ENCODE measurements around the gene OIT3. TPM values are rescaled to one million over a fixed set of nuclear protein-coding genes. Genes with fewer than 3 reads are reported as not detected.

OIT3 gene
- total and polyA plus RNA-seq, 2 of the 8 experiments (the other 6 are each of a cell fraction or from before 2014, with no cell fraction given), result not detected

- Histone ChIP-seq H3K23me2 (ENCODE audit: low read depth, low read length) (no peaks in the 10 kb centered on the region), H2AFZ (ENCODE audit: low read length) (no peak overlapping the region), H3K4me3 (ENCODE audit: extremely low read depth in 1 of 4, insufficient read depth in 2 of 4, low read depth in 3 of 4, low read length in 4 of 4) (no peak overlapping the region), H3K79me1 (ENCODE audit: low read depth, low read length) (no peaks in the 10 kb centered on the region), H3K56ac (replicated peaks; ENCODE audit: insufficient read length, low read depth, low read length) (no peak overlapping the region), H3K4me1 (replicated peaks in 1 of 4; ENCODE audit: control insufficient read depth in 3 of 4, insufficient read depth in 4 of 4, low read length in 3 of 4) (peaks cover 0 to 6% (median 0%) of the 10 kb centered on the region in 4 experiments; a peak in 1 of 7 replicates), H3K23ac (ENCODE audit: insufficient read length) (no peak overlapping the region), H3K27ac (ENCODE audit: low read depth, low read length) (no peak overlapping the region), H4K91ac (replicated peaks; ENCODE audit: insufficient read length, low read length) (no peak overlapping the region), H3K14ac (ENCODE audit: insufficient read length) (no peak overlapping the region), H3K9ac (replicated peaks in 1 of 4; ENCODE audit: extremely low read depth in 1 of 4, low read depth in 3 of 4, low read length in 3 of 4) (no peak overlapping the region), H3K9me3 (ENCODE audit: insufficient read depth in 2 of 2, low read depth in 1 of 2, low read length in 1 of 2) (no peaks in the 10 kb centered on the region), H2BK20ac (ENCODE audit: low read length) (no peak overlapping the region), H2AK5ac (ENCODE audit: low read depth, low read length) (no peak overlapping the region), H3K36me3 (ENCODE audit: control insufficient read depth in 2 of 4, insufficient read depth in 4 of 4, low read length in 3 of 4) (no peaks in the 10 kb centered on the region), H3K27me3 (replicated peaks in 1 of 4; ENCODE audit: control insufficient read depth in 3 of 4, extremely low read depth in 1 of 4, insufficient read depth in 3 of 4, low read length in 3 of 4) (no peaks in the 10 kb centered on the region), H2BK12ac (ENCODE audit: low read depth, low read length) (no peak overlapping the region), H3K4ac (replicated peaks; ENCODE audit: insufficient read length, low read depth, low read length) (no peak overlapping the region), H3K4me2 (ENCODE audit: insufficient read depth in 1 of 2, low read depth in 2 of 2, low read length in 2 of 2) (no peak overlapping the region), H4K20me1 (replicated peaks in 1 of 2; ENCODE audit: control insufficient read depth in 1 of 2, insufficient read depth in 2 of 2, low read length in 2 of 2) (no peaks in the 10 kb centered on the region), H4K5ac (ENCODE audit: insufficient read length, low read depth, low read length) (no peak overlapping the region), H3K18ac (ENCODE audit: extremely low read depth, low read length) (no peak overlapping the region), H2BK120ac (replicated peaks; ENCODE audit: low read depth, low read length) (no peak overlapping the region), H2BK15ac (ENCODE audit: low read length) (no peak overlapping the region), H2BK5ac (ENCODE audit: low read depth, low read length) (no peak overlapping the region), H3K79me2 (ENCODE audit: control insufficient read depth in 1 of 2, insufficient read depth in 2 of 2, low read length in 2 of 2) (no peaks in the 10 kb centered on the region), H4K8ac (ENCODE audit: extremely low read depth, insufficient read depth, low read length) (no peak overlapping the region)
- TF ChIP-seq, protein P1, sequence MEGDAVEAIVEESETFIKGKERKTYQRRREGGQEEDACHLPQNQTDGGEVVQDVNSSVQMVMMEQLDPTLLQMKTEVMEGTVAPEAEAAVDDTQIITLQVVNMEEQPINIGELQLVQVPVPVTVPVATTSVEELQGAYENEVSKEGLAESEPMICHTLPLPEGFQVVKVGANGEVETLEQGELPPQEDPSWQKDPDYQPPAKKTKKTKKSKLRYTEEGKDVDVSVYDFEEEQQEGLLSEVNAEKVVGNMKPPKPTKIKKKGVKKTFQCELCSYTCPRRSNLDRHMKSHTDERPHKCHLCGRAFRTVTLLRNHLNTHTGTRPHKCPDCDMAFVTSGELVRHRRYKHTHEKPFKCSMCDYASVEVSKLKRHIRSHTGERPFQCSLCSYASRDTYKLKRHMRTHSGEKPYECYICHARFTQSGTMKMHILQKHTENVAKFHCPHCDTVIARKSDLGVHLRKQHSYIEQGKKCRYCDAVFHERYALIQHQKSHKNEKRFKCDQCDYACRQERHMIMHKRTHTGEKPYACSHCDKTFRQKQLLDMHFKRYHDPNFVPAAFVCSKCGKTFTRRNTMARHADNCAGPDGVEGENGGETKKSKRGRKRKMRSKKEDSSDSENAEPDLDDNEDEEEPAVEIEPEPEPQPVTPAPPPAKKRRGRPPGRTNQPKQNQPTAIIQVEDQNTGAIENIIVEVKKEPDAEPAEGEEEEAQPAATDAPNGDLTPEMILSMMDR (IDR thresholded peaks at IDR 0.05; ENCODE audit: control extremely low read depth in 1 of 3, insufficient read depth in 1 of 3, low read depth in 1 of 3, low read length in 3 of 3), result no peak
- TF ChIP-seq FOSL1 (IDR thresholded peaks at IDR 0.05; ENCODE audit: insufficient read depth, low read depth, low read length) (no peak), TEAD4 (IDR thresholded peaks at IDR 0.05; ENCODE audit: low read depth, low read length) (no peak), SP1 (IDR thresholded peaks at IDR 0.05; ENCODE audit: low read depth, low read length) (no peak), SAP30 (IDR thresholded peaks at IDR 0.05; ENCODE audit: insufficient read depth, insufficient replicate concordance, low read length) (no peak), SRF (IDR thresholded peaks at IDR 0.05; ENCODE audit: low read depth, low read length) (no peak), SIN3A (conservative IDR thresholded peaks at IDR 0.05 in 1 of 2, IDR thresholded peaks at IDR 0.05 in 1 of 2; ENCODE audit: low read depth in 1 of 2, low read length in 2 of 2) (no peak), RFX5 (IDR thresholded peaks at IDR 0.05; ENCODE audit: borderline replicate concordance, low read depth, low read length) (no peak), ATF3 (IDR thresholded peaks at IDR 0.05; ENCODE audit: insufficient read depth, low read depth, low read length) (no peak), NRF1 (IDR thresholded peaks at IDR 0.05; ENCODE audit: low read depth, low read length) (no peak)
- FAIRE-seq (no peak), DNase-seq (ENCODE audit: low read depth in 1 of 2, low spot score in 2 of 2) (no peak)
- ChIA-PET CTCF (ENCODE audit: partially characterized antibody) (no interaction called here), POLR2A (ENCODE audit: partially characterized antibody) (no interaction called here)
These were observed 17.2 kb downstream of the OIT3 start for GRCh38 chr10:72910705-72911104.

All from H1 (cell line).